Common myeloid progenitor, CD34-positive (primary cell): ENCODE results near the gene TENM3.

Source experiments
- CTCF ChIA-PET: fragments of 350-600 bp; sonication (Branson Sonifier 250); formaldehyde crosslinking; loops from one replicate; lab custom pipeline; 2021; ENCODE audit warnings: antibody characterized with exemption; lab: Charles Lee
- POLR2A ChIA-PET: fragments of 350-600 bp; sonication (Branson Sonifier 250); formaldehyde crosslinking; loops from one replicate; lab custom pipeline; 2021; ENCODE audit warnings: antibody characterized with exemption; lab: Charles Lee
- DNase-seq, 3 donors: peaks; one replicate each; pipeline versions ENCODE4 v3.0.0 to v3.0.0-alpha.2; 2013
- H3K27ac ChIP-seq, 2 experiments: 1 replicate in 1 of 2; 2 replicates in 1 of 2; pipeline ENCODE4 v1.7.0; 2013; ENCODE audit warnings: inconsistent platforms in 2 of 2, low read length in 2 of 2, mild to moderate bottlenecking in 2 of 2, low read depth in 1 of 2, moderate library complexity in 1 of 2; ENCODE audit not compliant: severe bottlenecking in 2 of 2, insufficient read depth in 1 of 2, poor library complexity in 1 of 2
- H3K27me3 ChIP-seq, 5 experiments: replicated peaks in 2 of 5; 1 replicate in 3 of 5; 2 replicates in 2 of 5; pipeline versions ENCODE4 v1.6.1 to v1.7.0; 2013; ENCODE audit warnings: low read length in 4 of 5, mild to moderate bottlenecking in 2 of 5, moderate library complexity in 2 of 5, inconsistent platforms in 1 of 5; ENCODE audit not compliant: insufficient read depth in 5 of 5, control insufficient read depth in 4 of 5
- H3K36me3 ChIP-seq, 4 experiments: 1 replicate in 2 of 4; 2 replicates in 2 of 4; pipeline versions ENCODE4 v1.6.1 to v1.7.0; 2013; ENCODE audit warnings: low read length in 3 of 4, control low read depth in 1 of 4, mild to moderate bottlenecking in 1 of 4; ENCODE audit not compliant: control insufficient read depth in 4 of 4, insufficient read depth in 4 of 4
- H3K4me1 ChIP-seq, 4 experiments: 1 replicate in 3 of 4; 2 replicates in 1 of 4; pipeline versions ENCODE4 v1.6.1 to v1.7.1; 2013; ENCODE audit warnings: low read length in 3 of 4, mild to moderate bottlenecking in 3 of 4, control low read depth in 1 of 4, inconsistent platforms in 1 of 4, moderate library complexity in 1 of 4; ENCODE audit not compliant: control insufficient read depth in 4 of 4, insufficient read depth in 4 of 4; ENCODE audit errors: control extremely low read depth in 1 of 4
- H3K4me3 ChIP-seq, 7 experiments: 1 replicate in 4 of 7; 2 replicates in 3 of 7; pipeline versions ENCODE4 v1.5.1 to v1.7.0; 2013; ENCODE audit warnings: mild to moderate bottlenecking in 7 of 7, low read length in 6 of 7, moderate library complexity in 6 of 7, inconsistent platforms in 2 of 7, low read depth in 2 of 7, control low read depth in 1 of 7; ENCODE audit not compliant: insufficient read depth in 4 of 7, control insufficient read depth in 1 of 7; ENCODE audit errors: extremely low read depth in 1 of 7
- H3K9me3 ChIP-seq, 5 experiments: 1 replicate in 4 of 5; 2 replicates in 1 of 5; pipeline versions ENCODE4 v1.6.1 to v1.7.1; 2013; ENCODE audit warnings: low read length in 4 of 5, mild to moderate bottlenecking in 2 of 5, inconsistent platforms in 1 of 5, low read depth in 1 of 5, moderate library complexity in 1 of 5; ENCODE audit not compliant: control insufficient read depth in 4 of 5, insufficient read depth in 2 of 5; ENCODE audit errors: control extremely low read depth in 1 of 5
- WGBS: methylation state at CpG from one replicate; pipeline ENCODE4 v1.1.5; 2013; ENCODE audit not compliant: insufficient coverage; 5-methylcytosine and 5-hydroxymethylcytosine counted together

The TENM3 gene

GRCh38 chr4:182367153-182367552 is 124.0 kb downstream of the TENM3 start:
- ChIA-PET CTCF (no interaction called here), POLR2A (no interaction called here)
- Histone ChIP-seq H3K27me3 (peaks cover 0 to 2% (median 2%) of the 10 kb centered on the region in 5 experiments), H3K27ac (no peak overlapping the region), H3K9me3 (no peaks in the 10 kb centered on the region), H3K36me3 (no peaks in the 10 kb centered on the region), H3K4me1 (no peaks in the 10 kb centered on the region), H3K4me3 (no peak overlapping the region)
- DNase-seq, result no peak
- whole genome bisulfite sequencing, result 88% methylated on average over 13 of the region's 13 CpGs

GRCh38 chr4:182369211-182369610 is 126.0 kb downstream of the TENM3 start:
- POLR2A ChIA-PET, result no interaction called here
- Histone ChIP-seq H3K36me3 (no peaks in the 10 kb centered on the region), H3K27me3 (peaks cover 0 to 2% (median 2%) of the 10 kb centered on the region in 5 experiments), H3K9me3 (no peaks in the 10 kb centered on the region), H3K27ac (no peak overlapping the region), H3K4me3 (no peak overlapping the region), H3K4me1 (no peaks in the 10 kb centered on the region)
- DNase-seq, result no peak
- CTCF ChIA-PET, result no interaction called here
- WGBS, result 46% methylated on average over 2 of the region's 3 CpGs

- Histone ChIP-seq H3K27ac (no peak overlapping the region), H3K9me3 (no peaks in the 10 kb centered on the region), H3K27me3 (peaks cover 0 to 2% (median 2%) of the 10 kb centered on the region in 5 experiments), H3K36me3 (no peaks in the 10 kb centered on the region), H3K4me3 (no peak overlapping the region), H3K4me1 (no peaks in the 10 kb centered on the region)
- WGBS, result 70% methylated on average over 3 of the region's 4 CpGs
- ChIA-PET POLR2A (no interaction called here), CTCF (no interaction called here)
- DNase-seq, result no peak
These were observed 127.3 kb downstream of the TENM3 start for GRCh38 chr4:182370491-182370890.

- no peak overlapping the region for H3K4me3 ChIP-seq
- no peak overlapping the region for H3K27ac ChIP-seq
- DNase-seq, result no peak
- H3K36me3 ChIP-seq, result no peaks in the 10 kb centered on the region
- 91% methylated on average over 6 of the region's 8 CpGs for WGBS
- no peaks in the 10 kb centered on the region for H3K4me1 ChIP-seq
- H3K9me3 ChIP-seq, result no peaks in the 10 kb centered on the region
- no peaks in the 10 kb centered on the region for H3K27me3 ChIP-seq
- CTCF ChIA-PET, result no interaction called here
- POLR2A ChIA-PET, result no interaction called here
These were observed 137.6 kb downstream of the TENM3 start for GRCh38 chr4:182380771-182381181.

- ChIA-PET CTCF (no interaction called here), POLR2A (no interaction called here)
- no peaks in the 10 kb centered on the region for H3K9me3 ChIP-seq
- H3K27ac ChIP-seq, result no peak overlapping the region
- H3K4me1 ChIP-seq, result no peaks in the 10 kb centered on the region
- H3K27me3 ChIP-seq, result no peaks in the 10 kb centered on the region
- H3K36me3 ChIP-seq, result no peaks in the 10 kb centered on the region
- no peak for DNase-seq
- no peak overlapping the region for H3K4me3 ChIP-seq
- WGBS, result 89% methylated on average over 6 of the region's 6 CpGs
These were observed 139.7 kb downstream of the TENM3 start for GRCh38 chr4:182382941-182383340.

GRCh38 chr4:182384631-182385091 is 141.5 kb downstream of the TENM3 start:
- CTCF ChIA-PET, result no interaction called here
- no peak overlapping the region for H3K27ac ChIP-seq

GRCh38 chr4:182385897-182386296 is 142.7 kb downstream of the TENM3 start:
- no peak for DNase-seq
- Histone ChIP-seq H3K4me3 (no peak overlapping the region), H3K9me3 (no peaks in the 10 kb centered on the region), H3K27me3 (no peaks in the 10 kb centered on the region), H3K4me1 (no peaks in the 10 kb centered on the region), H3K27ac (no peak overlapping the region), H3K36me3 (no peaks in the 10 kb centered on the region)
- no CpG with 5 or more reads among the region's 2 CpGs for whole genome bisulfite sequencing
- ChIA-PET CTCF (no interaction called here), POLR2A (no interaction called here)

More at GRCh38 chr4:182384631-182385091, 141.5 kb downstream of the TENM3 start:
- Histone ChIP-seq H3K27me3 (no peaks in the 10 kb centered on the region), H3K9me3 (no peaks in the 10 kb centered on the region), H3K4me3 (no peak overlapping the region), H3K36me3 (no peaks in the 10 kb centered on the region), H3K4me1 (no peaks in the 10 kb centered on the region)
- POLR2A ChIA-PET, result no interaction called here
- DNase-seq, result no peak
- 73% methylated on average over 5 of the region's 6 CpGs for WGBS
